Loucy (cell line): ENCODE data around the gene ARHGAP26.

Source experiments
- H2AFZ ChIP-seq: fragments of 200-600 bp; sonication (generic); 2 replicates; pipeline ENCODE4 v1.6.0; 2016; ENCODE audit warnings: antibody characterized with exemption, mild to moderate bottlenecking, low read length, moderate library complexity
- H3F3A ChIP-seq: fragments of 200-600 bp; 2 replicates; pipeline ENCODE4 v1.6.0; 2016; ENCODE audit warnings: antibody characterized with exemption, low read depth, mild to moderate bottlenecking
- H3K27me3 ChIP-seq: fragments of 200-600 bp; sonication (generic); 2 replicates; pipeline ENCODE4 v1.6.1; 2014; ENCODE audit warnings: low read length, mild to moderate bottlenecking; ENCODE audit not compliant: insufficient read depth, poor library complexity, severe bottlenecking
- H3K36me3 ChIP-seq: fragments of 200-600 bp; sonication (generic); 2 replicates; pipeline ENCODE4 v1.6.1; 2016; ENCODE audit warnings: low read length; ENCODE audit not compliant: insufficient read depth
- H3K4me1 ChIP-seq: fragments of 200-600 bp; sonication (generic); 2 replicates; pipeline ENCODE4 v1.5.1; 2014; ENCODE audit warnings: low read length, mild to moderate bottlenecking; ENCODE audit not compliant: insufficient read depth, poor library complexity, severe bottlenecking
- H3K4me2 ChIP-seq: fragments of 200-600 bp; sonication (generic); 2 replicates; pipeline ENCODE4 v1.6.0; 2014; ENCODE audit warnings: antibody characterized with exemption, low read length, low read depth, mild to moderate bottlenecking; ENCODE audit not compliant: poor library complexity, severe bottlenecking
- H3K4me3 ChIP-seq: fragments of 200-600 bp; sonication (generic); 2 replicates; pipeline ENCODE4 v1.5.1; 2014; ENCODE audit warnings: low read length, mild to moderate bottlenecking, mixed read lengths; ENCODE audit not compliant: poor library complexity, severe bottlenecking
- H3K79me2 ChIP-seq: fragments of 200-600 bp; sonication (generic); 2 replicates; pipeline ENCODE4 v1.6.1; 2014; ENCODE audit warnings: low read length; ENCODE audit not compliant: insufficient read depth
- H3K9ac ChIP-seq: fragments of 200-600 bp; sonication (generic); 2 replicates; pipeline ENCODE4 v1.6.0; 2014; ENCODE audit warnings: mild to moderate bottlenecking, low read depth, low read length, moderate library complexity; ENCODE audit not compliant: poor library complexity, severe bottlenecking
- H3K9me2 ChIP-seq: fragments of 200-600 bp; sonication (generic); replicated peaks from 2 replicates; pipeline ENCODE4 v1.6.1; 2016; ENCODE audit warnings: low read depth, low read length, mixed read lengths
- H3K9me3 ChIP-seq: fragments of 200-600 bp; sonication (generic); 2 replicates; pipeline ENCODE4 v1.6.1; 2014; ENCODE audit warnings: mild to moderate bottlenecking, antibody characterized with exemption, low read length, low read depth; ENCODE audit not compliant: insufficient read depth
- H4K20me1 ChIP-seq: fragments of 200-600 bp; sonication (generic); 2 replicates; pipeline ENCODE4 v1.6.0; 2014; ENCODE audit warnings: antibody characterized with exemption, low read length, mild to moderate bottlenecking; ENCODE audit not compliant: insufficient read depth, poor library complexity, severe bottlenecking
- EZH2phosphoT487 ChIP-seq: fragments of 200-600 bp; IDR thresholded peaks from 2 replicates; pipeline ENCODE4 v1.6.1; 2018; ENCODE audit warnings: antibody characterized with exemption, mild to moderate bottlenecking, moderate library complexity, borderline replicate concordance
- TF ChIP-seq, protein P1 (sequence below): fragments of 200-600 bp; sonication (generic); conservative IDR thresholded peaks from 2 replicates; pipeline ENCODE4 v1.5.1; 2014; ENCODE audit warnings: mild to moderate bottlenecking, antibody characterized with exemption, low read length

The ARHGAP26 gene

DNA sequence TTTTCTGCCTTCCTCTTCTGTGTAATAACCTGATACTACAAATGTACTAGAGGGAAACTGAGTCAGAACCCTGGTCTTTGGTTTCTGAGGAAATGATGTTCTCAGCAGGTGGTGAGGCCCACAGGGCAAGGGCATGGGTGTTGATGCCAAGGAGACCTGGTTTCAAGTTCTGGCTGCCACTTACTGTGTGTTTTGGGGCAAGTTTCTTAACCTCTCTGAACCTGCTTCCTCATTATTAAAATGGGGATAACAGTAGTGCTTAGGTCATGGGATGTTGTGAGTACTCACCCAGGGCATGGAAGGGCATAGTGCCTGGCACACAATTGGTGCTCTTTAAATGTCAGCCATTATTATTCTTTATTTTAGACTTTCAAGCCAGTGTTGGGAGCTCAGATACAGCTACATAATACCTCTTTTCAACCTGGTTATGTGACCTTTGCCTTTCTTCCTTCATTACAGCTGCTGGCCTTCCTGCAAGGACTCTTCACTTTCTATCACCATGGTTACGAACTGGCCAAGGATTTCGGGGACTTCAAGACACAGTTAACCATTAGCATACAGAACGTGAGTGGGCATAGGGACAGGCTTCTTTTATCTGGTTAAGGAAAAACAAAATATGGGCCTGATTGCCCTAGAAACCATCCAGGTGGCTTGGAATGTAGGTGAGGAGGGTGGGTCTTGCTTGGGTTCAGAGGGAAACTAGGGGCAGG is 131.5 kb downstream of the ARHGAP26 start:
- no peak overlapping the region for H3K4me2 ChIP-seq
- no peaks in the 10 kb centered on the region for H3K9me3 ChIP-seq
- no peaks in the 10 kb centered on the region for H4K20me1 ChIP-seq
- H2AFZ ChIP-seq: no peak overlapping the region
- H3K9me2 ChIP-seq: no peaks in the 10 kb centered on the region
- H3K4me3 ChIP-seq: no peak overlapping the region
- no peaks in the 10 kb centered on the region for H3K79me2 ChIP-seq
- H3K27me3 ChIP-seq: no peaks in the 10 kb centered on the region
- H3K36me3 ChIP-seq: peaks cover 36% of the 10 kb centered on the region
- no peaks in the 10 kb centered on the region for H3K4me1 ChIP-seq
- no peaks in the 10 kb centered on the region for H3F3A ChIP-seq
- H3K9ac ChIP-seq: no peak overlapping the region
- TF ChIP-seq, protein P1, sequence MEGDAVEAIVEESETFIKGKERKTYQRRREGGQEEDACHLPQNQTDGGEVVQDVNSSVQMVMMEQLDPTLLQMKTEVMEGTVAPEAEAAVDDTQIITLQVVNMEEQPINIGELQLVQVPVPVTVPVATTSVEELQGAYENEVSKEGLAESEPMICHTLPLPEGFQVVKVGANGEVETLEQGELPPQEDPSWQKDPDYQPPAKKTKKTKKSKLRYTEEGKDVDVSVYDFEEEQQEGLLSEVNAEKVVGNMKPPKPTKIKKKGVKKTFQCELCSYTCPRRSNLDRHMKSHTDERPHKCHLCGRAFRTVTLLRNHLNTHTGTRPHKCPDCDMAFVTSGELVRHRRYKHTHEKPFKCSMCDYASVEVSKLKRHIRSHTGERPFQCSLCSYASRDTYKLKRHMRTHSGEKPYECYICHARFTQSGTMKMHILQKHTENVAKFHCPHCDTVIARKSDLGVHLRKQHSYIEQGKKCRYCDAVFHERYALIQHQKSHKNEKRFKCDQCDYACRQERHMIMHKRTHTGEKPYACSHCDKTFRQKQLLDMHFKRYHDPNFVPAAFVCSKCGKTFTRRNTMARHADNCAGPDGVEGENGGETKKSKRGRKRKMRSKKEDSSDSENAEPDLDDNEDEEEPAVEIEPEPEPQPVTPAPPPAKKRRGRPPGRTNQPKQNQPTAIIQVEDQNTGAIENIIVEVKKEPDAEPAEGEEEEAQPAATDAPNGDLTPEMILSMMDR: no peak
- no peak for TF ChIP-seq EZH2phosphoT487

DNA sequence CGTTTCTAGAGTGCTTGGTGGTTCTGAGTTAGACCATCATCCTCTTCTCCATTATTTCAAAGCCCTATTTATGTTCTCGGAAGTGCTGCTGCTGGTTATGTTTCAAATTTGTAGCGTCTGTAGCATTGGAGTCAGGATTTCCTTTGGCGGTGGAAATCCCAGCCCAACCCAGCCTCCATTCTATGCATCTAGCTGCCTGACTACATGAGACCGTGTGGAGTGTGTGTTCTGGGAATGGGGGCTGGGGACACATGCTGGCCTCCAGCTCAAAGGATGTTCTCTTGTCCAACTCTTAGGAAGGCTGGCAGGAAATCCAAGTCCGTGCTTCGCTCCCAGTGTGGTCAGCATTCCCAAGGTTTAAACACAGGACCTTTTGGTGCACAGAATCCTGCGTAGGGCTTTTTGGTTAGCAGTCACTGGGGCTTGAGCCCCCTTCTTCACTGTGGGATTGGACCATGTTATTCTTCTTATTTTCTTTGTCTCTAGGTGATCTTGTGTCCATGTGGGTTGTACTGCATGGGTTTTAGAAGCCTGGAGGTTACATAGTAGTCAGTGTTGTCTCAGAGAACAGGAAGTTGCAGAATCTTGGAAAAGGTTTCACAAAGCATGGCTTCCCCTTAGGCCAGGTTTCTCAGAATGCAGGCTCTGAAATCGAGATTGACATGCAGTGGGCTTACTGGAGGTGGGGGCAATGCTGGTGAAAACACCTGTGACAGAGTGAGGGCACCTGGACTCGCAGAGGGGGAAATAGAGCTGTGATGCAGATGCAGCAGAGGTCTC is 132.2 kb downstream of the ARHGAP26 start:
- H3K4me1 ChIP-seq: no peaks in the 10 kb centered on the region
- no peaks in the 10 kb centered on the region for H3K9me2 ChIP-seq
- TF ChIP-seq EZH2phosphoT487: no peak
- TF ChIP-seq, protein P1: no peak
- no peak overlapping the region for H2AFZ ChIP-seq
- no peaks in the 10 kb centered on the region for H3K27me3 ChIP-seq
- no peak overlapping the region for H3K4me3 ChIP-seq
- no peaks in the 10 kb centered on the region for H3F3A ChIP-seq
- no peaks in the 10 kb centered on the region for H3K79me2 ChIP-seq
- no peak overlapping the region for H3K4me2 ChIP-seq
- no peak overlapping the region for H3K9ac ChIP-seq
- H4K20me1 ChIP-seq: no peaks in the 10 kb centered on the region
- H3K36me3 ChIP-seq: peaks cover 43% of the 10 kb centered on the region
- no peaks in the 10 kb centered on the region for H3K9me3 ChIP-seq

DNA sequence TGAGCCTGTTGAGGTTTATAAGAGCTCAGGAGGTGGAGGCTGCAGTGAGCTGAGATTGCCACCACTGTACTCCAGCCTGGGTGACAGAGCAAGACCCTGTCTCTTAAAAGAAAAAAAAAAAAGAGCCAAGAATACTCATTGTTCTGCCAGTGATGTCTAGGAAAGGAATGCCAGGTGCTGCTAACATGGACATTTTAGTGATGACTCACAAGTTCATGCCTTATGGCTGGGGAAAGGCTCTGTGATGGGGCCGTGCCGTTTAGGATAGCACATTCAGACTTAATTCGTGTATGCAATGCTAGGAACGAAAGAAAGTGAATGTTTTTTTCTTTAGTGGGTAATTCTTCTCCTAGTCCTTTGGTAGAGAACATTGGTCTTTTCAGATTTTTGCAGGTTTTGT is 134.2 kb downstream of the ARHGAP26 start:
- H3K36me3 ChIP-seq: peaks cover 50% of the 10 kb centered on the region
- H3K4me2 ChIP-seq: no peak overlapping the region
- no peaks in the 10 kb centered on the region for H3K4me1 ChIP-seq
- no peaks in the 10 kb centered on the region for H3K27me3 ChIP-seq
- no peaks in the 10 kb centered on the region for H3F3A ChIP-seq
- H3K9ac ChIP-seq: no peak overlapping the region
- no peak for TF ChIP-seq EZH2phosphoT487
- TF ChIP-seq, protein P1: no peak
- no peak overlapping the region for H3K4me3 ChIP-seq
- H3K79me2 ChIP-seq: no peaks in the 10 kb centered on the region
- H3K9me2 ChIP-seq: no peaks in the 10 kb centered on the region
- no peak overlapping the region for H2AFZ ChIP-seq
- H3K9me3 ChIP-seq: no peaks in the 10 kb centered on the region
- no peaks in the 10 kb centered on the region for H4K20me1 ChIP-seq
